HG03060 (cell line): ENCODE data around the gene FSTL4.

Source experiments
- ATAC-seq: cut with Tn5 transposase; IDR thresholded peaks from one replicate; pipeline ENCODE4 v1.9.1; 2021; ENCODE audit warnings: low read depth, moderate number of reproducible peaks; ENCODE audit not compliant: unreplicated experiment

Gene FSTL4

GRCh38 chr5:133333326-133334150 is 278.8 kb downstream of the FSTL4 start:
- no peak for ATAC-seq

GRCh38 chr5:133332439-133333024 is 279.8 kb downstream of the FSTL4 start:
- no peak for ATAC-seq

- no peak for ATAC-seq
These were observed 280.4 kb downstream of the FSTL4 start for GRCh38 chr5:133331941-133332340.

GRCh38 chr5:133330956-133331355 is 281.4 kb downstream of the FSTL4 start:
- ATAC-seq: no peak

GRCh38 chr5:133328800-133329199 is 283.5 kb downstream of the FSTL4 start:
- ATAC-seq: no peak

- ATAC-seq: no peak
These were observed 284.4 kb downstream of the FSTL4 start for GRCh38 chr5:133327946-133328401.

GRCh38 chr5:133326361-133326760 is 286.0 kb downstream of the FSTL4 start:
- no peak for ATAC-seq

GRCh38 chr5:133325864-133326263 is 286.5 kb downstream of the FSTL4 start:
- ATAC-seq: no peak

- no peak for ATAC-seq
These were observed 287.4 kb downstream of the FSTL4 start for GRCh38 chr5:133324926-133325325.

GRCh38 chr5:133323494-133324457 is 288.6 kb downstream of the FSTL4 start:
- ATAC-seq: no peak

- no peak for ATAC-seq
These were observed 289.6 kb downstream of the FSTL4 start for GRCh38 chr5:133322743-133323142.

- no peak for ATAC-seq
These were observed 290.4 kb downstream of the FSTL4 start for GRCh38 chr5:133321833-133322420.

GRCh38 chr5:133321286-133321832 is 291.0 kb downstream of the FSTL4 start:
- ATAC-seq: no peak

- ATAC-seq: no peak
These were observed 292.3 kb downstream of the FSTL4 start for GRCh38 chr5:133319905-133320520.

- ATAC-seq: no peak
These were observed 293.1 kb downstream of the FSTL4 start for GRCh38 chr5:133319244-133319643.

- ATAC-seq: no peak
These were observed 294.8 kb downstream of the FSTL4 start for GRCh38 chr5:133317558-133317957.

GRCh38 chr5:133316346-133317343 is 295.7 kb downstream of the FSTL4 start:
- ATAC-seq: no peak

- ATAC-seq: no peak
These were observed 298.3 kb downstream of the FSTL4 start for GRCh38 chr5:133314086-133314485.

- no peak for ATAC-seq
These were observed 301.2 kb downstream of the FSTL4 start for GRCh38 chr5:133311176-133311575.
